HG03565 (cell line): ENCODE results near the gene DAZ1.
"Not testable (repeated sequence)": the region's sequence is repeated elsewhere in the genome, so short reads cannot be mapped to it uniquely, and the experiment has no call there.

Experiments
- ATAC-seq: cut with Tn5 transposase; IDR thresholded peaks from one replicate; pipeline ENCODE4 v1.9.1; 2021; ENCODE audit warnings: mild to moderate bottlenecking, moderate library complexity; ENCODE audit not compliant: unreplicated experiment

The DAZ1 gene, protein sequence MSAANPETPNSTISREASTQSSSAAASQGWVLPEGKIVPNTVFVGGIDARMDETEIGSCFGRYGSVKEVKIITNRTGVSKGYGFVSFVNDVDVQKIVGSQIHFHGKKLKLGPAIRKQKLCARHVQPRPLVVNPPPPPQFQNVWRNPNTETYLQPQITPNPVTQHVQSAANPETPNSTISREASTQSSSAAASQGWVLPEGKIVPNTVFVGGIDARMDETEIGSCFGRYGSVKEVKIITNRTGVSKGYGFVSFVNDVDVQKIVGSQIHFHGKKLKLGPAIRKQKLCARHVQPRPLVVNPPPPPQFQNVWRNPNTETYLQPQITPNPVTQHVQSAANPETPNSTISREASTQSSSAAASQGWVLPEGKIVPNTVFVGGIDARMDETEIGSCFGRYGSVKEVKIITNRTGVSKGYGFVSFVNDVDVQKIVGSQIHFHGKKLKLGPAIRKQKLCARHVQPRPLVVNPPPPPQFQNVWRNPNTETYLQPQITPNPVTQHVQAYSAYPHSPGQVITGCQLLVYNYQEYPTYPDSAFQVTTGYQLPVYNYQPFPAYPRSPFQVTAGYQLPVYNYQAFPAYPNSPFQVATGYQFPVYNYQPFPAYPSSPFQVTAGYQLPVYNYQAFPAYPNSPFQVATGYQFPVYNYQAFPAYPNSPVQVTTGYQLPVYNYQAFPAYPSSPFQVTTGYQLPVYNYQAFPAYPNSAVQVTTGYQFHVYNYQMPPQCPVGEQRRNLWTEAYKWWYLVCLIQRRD

GRCh38 chrY:23198908-23199307, at the start of gene DAZ1:
TSS of gene DAZ1 (minus strand) at chrY:23199008. CDS start at chrY:23198800, 208 bp downstream.
- ATAC-seq, result not testable (repeated sequence)

DNA sequence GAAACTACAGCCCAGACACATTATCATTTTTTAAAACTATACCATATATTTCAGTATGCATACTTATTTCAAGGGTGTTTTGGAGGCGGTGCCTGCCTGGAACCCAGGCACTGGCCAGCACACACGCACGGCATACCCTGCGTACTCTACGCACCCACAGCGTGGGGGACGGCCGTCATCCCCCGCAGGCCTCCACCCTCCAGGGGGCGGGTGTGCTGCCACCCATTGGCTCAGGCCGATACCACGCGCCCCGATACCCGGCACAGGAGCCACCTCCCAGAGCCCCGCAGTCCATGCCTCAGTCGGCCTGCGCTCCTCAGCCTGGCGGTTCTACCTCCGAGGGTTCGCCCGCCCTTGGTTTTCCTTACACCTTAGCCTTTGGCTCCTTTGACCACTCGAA, 20.4 kb upstream of the DAZ1 start, which contains the start of gene DAZ2:
DAZ2 (plus strand) TSS at position 301 of the 400 bp plus-strand sequence. CDS start 208 bp downstream, outside the sequence.
- ATAC-seq, result not testable (repeated sequence)

GRCh38 chrY:23210681-23211080, 11.9 kb upstream of the DAZ1 start:
- not testable (repeated sequence) for ATAC-seq

- not testable (repeated sequence) for ATAC-seq
Measured at GRCh38 chrY:23209802-23210495, 11.1 kb upstream of the DAZ1 start.

DNA sequence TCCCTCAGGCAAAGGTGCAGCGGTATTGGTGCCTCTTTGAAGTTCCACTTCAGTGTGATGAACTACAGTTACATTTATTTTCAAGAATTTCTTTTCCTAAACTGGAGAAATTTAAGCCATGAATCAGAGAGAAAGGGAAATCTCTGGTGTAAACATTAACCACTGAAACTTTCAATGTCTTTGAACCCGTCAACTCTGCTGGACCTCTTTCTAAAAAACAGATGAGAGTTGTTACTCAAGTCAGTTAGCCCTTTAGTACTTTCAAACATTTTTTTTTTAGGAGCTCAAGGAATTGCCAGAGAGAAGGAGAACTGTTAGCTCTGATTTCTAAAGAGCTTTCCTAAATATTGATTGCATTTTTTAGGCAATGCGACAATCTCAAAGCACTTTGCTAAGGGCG, 8.6 kb upstream of the DAZ1 start:
- ATAC-seq, result not testable (repeated sequence)
